ENCODE results near the gene CFAP43.

- TF ChIP-seq EP300 (IDR thresholded peaks at IDR 0.05): no peak
- no peak for TF ChIP-seq POLR2A (IDR thresholded peaks at IDR 0.05)
- no peak for TF ChIP-seq CTCF (IDR thresholded peaks at IDR 0.05)
Observed at GRCh38 chr10:104138131-104138530, 94.0 kb downstream of the CFAP43 start.
